Activated CD4-positive, CD25-positive, alpha-beta regulatory T cell treated with anti-CD3 and anti-CD28 coated beads, Interleukin-2, amount 50 U/mL, for 16 hours (primary cell): ENCODE measurements around the gene MYDGF.

Experiments
- DNase-seq: peaks from one replicate; pipeline ENCODE4 v3.0.0-alpha.2; 2020; ENCODE audit warnings: low read depth, low spot score

Gene MYDGF

DNA sequence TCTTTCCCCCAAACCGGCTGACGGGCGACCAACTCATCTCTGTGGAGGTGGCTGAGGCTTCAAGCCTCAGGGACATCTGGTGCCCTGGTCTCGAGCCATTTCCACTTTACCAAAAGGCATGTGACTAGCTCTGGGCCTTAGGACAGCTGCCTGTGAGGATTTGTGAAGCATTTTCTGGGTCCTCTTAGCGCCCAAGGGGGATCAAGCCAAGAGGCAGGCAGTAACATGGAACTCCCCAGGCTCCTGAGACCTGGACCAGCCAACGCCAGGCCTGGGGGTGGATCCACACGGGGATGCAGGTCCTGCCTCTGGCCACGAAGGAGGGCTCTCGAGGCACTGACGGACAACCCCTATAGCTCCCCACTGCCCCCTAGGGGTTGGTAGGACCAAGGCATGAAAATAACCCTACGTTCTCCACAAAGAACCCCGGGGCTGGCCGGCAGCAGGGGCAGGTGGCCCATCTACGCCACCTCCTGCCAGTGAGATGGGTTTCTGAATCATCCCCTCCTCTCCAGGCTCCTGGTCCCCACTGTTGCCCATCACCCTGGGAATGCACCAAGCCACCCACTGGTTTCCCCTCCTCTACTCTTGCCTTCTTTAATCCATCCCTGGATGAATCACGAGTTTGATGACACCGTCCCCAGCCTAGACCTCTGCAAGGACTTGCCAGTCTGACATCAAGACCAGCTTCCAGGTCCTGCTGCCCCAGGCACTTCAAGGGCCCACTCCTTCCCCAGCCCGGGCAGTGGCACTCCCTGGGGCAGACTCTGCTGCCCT is 7.0 kb upstream of the MYDGF start:
- DNase-seq = no peak

DNA sequence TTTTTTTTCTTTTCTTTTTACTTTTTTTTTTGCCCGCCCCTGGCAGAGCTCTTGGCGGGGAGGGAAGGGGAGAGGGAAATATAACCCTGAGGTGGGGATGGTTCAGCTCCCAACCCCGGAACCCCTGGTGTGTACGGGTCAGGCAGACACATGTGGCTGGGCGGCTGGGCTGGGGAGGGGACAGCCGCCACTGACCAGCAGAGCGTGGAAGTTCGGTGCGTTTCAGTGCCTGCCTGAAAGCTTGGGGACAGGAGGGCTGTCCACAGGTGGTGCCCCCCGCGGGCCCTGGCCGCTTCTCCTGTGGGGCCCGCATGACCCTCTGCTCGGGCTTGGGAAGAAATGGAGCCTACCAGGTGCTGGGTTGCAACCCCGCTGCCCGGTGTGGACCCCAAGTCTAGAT is 5.2 kb upstream of the MYDGF start:
- no peak for DNase-seq

DNA sequence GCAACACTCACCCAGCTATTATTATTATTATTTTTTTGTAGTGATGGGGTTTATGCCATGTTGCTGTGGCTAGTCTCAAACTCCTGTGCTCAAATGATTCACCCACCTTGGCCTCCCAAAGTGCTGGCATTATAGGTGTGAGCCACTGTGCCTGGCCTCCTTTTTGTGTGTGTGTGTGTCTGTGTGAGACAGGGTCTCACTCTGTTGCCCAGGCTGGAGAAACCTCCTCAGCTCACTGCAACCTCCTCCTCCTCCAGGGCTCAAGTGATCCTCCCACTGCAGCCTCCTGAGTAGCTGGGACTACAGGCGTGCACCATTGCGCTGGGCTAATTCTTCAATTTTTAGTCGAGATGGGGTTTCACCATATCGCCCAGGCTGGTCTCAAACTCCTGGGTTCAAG is 3.6 kb upstream of the MYDGF start:
- no peak for DNase-seq

DNA sequence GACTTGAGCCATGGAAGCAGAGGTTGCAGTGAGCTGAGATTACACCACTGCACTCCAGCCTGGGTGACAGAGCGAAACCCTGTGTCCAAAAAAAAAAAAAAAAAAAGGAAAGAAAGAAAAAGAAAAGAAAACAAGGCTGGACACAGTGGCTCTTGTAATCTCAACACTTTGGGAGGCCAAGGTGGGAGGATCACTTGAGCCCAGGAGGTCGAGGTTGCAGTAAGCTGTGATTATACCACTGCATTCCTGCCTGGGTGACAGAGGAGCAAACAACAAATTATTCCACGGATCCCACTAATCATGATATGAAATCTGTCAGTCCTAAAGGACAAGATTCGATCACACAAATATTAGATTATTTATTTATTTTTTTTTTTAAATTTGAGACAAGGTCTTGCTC is 3.1 kb upstream of the MYDGF start:
- DNase-seq = no peak

DNA sequence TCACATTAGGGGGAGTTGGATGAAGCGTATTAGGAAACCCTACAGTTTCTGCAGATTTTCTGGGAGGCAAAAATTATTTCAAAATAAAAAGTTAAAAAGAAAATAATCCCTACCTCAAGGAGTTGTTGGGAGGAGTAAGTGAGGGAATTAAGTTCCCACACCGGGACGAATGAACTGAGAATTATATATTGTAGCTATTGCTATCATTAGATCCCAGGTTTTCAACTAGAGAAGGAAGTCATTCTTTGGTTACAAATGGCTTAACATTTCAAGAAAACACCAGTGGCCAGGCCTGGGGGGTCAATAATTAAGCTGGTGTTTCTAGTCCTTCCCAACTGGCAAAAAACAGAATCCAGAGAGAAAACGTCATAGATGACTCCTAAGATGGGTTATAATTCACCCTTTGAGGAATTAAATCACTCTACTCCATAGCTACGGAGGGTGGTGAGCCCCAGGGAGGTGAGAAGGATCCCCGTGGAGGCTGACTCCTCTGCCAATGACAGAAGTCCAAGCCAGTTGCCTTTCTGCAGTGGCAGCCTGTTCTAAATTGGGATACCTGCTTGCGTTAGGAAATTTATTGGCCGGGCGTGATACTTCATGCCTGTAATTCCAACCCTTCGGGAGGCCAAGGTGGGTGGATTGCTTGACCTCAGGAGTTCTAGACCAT is 1.2 kb upstream of the MYDGF start:
- no peak for DNase-seq

DNA sequence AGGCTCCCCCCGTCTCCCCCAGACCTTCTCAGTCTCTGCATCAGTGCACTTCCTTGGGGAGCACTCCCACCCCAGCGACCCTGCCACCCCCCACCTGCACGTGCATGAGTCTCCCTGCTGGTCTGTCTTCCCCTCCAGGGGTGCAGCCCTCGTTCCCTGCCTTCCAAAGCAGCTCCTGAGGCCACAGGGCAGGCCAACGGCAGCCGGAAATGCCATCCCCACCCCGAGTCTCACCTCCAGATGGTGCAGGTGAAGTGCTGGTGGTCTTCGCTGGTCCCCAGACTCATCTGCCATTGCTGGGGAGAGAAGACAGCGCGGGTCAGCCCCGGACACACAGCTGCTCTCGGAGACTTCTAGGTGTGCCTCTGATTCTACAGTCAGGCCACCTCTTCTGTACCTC is 5.5 kb downstream of the MYDGF start:
- DNase-seq = no peak

DNA sequence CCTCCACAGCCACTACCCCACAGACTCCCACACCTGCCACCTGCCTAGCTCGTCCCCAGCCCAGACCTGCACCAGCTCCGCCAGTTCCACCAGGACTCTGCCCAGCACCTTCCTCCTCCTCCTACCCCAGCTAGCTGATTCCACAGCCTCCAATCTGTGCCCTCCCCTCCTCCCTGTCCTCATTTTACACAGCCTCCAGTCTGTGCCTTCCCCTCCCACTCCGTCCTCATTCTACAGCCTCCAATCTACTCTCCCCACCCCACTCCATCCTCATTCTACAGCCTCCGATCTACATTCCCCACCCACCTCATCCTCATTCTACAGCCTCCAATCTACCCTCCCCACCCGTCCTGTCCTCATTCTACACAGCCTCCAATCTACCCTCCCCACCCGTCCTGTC is 7.3 kb downstream of the MYDGF start:
- no peak for DNase-seq

DNA sequence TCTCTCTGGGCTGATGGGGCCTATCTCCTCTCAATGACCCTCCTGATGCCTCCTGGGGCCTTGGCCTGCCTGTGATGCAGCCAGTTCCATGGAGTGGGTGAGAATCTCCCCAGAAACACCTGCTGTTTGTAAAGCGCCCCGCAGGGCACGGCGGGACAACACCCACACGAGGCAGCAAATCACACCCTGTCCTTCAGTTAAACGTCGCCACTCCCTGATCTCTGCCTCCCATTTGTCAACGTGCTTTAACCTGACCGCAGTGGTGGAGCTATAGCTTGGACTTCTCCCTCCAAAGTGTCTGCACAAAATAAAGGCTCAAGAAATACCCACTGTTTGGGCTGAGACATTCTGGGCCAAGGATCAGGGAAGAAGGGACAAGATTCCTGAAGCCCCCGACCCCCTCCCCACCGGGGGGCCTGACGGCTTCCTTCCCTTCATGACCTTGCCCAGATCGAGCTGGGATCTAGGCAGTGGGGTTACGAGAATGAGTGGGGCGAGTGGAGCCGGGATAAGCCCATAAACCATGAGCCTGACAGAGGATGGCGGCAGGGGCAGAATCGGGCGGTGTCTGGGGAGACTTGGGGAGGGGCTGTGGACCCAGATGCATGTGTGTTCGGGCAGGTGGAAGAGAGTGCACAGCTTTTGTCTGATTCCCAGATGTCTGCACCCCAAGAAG is 8.0 kb downstream of the MYDGF start:
- DNase-seq = no peak

DNA sequence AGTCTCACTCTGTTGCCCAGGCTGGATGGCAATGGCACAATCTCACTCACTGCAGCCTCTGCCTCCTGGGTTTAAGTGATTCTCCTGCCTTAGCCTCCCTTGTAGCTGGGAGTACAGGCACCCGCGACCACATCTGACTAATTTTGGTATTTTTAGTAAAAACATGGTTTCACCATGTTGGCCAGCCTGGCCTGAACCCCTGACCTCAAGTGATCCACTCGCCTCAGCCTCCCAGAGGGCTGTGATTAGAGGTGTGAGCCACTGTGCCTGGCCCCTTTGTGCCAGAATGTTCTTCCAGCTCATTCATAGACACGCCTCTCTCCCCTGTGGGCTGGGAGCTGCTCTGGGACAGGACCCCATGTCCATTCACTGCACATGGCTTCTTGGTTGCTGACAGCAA is 9.1 kb downstream of the MYDGF start:
- no peak for DNase-seq

DNA sequence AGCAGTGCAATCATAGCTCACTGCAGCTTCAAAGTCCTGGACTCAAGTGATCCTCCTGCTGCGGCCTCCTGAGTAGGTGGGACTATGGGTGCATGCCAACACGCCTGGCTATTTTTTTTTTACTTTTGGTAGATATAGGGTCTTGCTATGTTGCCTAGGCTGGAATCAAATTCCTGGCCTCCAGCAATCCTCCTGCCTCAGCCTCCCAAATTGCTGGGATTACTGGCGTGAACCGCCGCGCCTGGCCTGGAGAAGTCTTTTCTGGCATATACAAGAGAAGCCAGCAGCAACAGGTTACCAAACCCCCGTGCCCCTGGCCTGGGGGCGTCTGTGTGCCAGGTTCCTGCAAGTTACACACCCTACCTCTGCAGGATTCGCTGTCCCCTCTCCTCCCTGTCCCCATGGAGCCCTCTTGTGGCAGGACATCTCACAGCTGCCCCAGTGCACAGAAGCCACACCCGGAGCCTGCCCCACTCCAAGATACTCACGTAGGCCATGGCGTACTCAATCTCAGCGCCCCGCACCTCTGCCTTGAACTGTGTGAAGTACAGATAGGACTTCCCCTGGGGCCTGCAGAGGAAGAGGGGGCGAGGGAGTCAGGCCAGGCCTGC is 9.9 kb downstream of the MYDGF start:
- no peak for DNase-seq

DNA sequence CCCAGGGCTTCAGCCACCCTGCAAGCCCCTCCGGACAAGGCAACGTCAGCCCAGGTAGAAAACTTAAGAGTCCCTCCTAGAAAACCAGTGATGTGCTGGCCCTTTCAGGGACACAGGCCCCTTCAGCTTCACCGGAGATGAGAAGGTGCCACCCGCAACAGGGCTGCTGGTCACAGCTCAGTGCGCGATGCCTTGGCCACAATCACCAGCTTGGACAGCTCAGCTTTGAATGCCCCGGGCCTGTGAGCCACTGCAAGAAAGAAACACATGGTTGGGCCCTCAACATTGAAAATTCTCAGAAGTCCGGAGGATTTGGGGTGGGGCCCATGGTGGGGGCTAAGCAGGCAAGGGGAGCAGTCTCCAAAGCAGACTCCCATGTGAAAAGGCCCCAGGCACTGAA is 12.3 kb downstream of the MYDGF start:
- DNase-seq = no peak

DNA sequence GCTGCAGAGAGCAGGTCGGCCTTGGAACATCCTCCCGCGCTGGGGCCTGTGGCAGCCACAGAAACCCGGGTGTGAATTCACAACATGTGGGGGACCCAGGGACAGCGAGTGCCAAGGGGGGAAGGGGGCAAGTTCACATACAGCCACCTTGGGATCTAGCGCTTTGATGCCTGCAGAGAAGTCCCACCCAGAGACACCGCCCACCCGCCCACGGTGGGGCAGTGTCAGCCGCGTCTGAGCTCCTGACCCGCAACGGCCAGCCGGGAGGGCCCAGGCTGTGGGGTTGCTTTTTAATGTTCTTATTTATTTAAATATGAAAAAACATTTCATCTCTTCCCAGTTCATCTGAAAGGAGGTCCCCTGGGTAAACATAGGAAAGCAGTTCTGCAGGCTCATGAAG is 12.9 kb downstream of the MYDGF start:
- DNase-seq = no peak

DNA sequence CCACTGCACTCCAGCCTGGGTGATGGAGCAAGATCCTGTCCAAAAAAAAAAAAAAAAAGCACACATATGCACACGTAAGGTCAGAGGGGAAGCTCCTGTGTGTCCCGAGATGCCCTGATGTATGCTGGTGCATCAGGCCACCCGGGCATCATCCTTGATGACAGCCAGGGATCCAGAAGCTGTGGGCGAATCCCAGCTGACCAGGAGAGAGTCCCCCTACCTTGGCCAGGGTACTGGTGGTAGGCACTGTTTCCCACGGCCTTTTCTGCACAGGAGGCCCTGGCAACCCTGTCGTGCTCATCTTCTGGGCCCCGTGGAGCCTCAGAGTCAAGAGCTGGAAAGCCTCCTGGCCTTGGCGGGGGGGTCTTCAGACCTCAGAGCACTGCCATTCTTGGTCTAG is 14.0 kb downstream of the MYDGF start:
- DNase-seq = no peak

DNA sequence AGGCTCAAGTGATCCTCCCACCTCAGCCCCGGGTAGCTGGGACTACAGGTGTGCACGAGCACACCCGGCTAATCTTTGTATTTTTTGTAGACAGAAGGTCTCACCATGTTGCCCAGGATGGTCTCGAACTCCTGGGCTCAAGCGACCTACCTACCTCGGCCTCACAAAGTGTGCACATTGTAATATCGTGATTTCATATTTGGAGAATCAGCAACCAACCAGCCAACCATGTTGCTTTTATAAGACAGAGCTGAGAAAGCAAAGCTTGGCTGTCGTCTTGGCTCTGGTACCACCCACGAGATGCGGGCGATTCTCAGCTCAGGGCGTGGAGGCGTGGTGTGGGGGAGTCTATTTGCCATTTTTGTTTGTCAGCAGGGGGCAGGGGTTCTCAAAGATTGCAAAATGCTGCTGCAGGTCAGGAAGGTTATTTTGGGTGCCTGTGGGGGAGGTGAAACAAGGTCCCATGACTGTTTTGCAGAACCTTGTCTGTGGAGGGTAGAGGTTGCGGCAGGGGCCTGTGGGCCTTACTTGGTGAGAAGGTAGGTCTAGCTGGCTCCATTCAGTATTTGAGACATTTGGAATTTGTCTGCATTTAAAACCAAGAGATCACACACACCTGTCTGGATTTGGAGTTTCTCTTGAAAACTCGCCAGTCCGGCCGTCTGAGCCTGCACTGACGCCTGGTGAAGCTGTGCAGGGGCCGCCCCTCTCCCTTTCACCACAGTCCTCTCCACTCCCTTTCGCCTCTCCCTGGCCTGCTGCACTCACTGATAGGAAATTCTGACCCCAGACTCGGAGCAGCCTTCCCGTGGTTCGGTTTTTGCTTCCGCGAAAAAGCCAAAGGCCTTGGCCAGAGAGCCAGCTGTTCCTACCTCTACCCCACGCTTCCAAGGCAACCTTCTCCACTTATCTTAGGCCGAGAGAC is 15.4 kb downstream of the MYDGF start:
- no peak for DNase-seq

DNA sequence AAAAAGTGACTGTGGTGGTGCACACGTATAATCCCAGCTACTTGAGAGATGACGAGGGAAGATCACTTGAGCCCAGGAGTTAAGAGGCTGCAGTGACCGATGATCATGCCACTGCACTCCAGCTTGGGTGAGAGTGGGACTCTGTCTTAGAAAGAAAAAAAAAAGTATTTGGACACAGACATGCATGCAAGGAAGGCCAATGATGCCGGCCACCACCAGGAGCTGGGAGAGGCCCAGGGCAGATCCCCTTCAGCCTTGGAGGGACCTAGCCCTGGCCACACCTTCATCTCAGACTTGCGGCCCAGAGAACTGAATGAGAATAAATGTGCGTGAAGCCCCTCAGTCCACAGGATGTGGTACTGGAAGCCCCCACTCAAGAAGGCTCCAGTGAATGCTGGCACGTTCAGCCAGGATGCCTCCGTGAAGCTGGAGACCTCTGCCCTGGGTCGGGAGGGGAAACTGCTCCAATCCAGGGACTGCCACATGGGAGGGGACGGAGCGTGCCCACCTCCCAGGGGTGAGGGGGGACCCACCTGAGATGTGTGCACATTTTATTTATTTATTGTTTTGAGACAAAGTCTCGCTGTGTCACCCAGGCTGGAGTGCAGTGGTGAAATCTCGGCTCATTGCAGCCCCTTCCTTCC is 16.2 kb downstream of the MYDGF start:
- no peak for DNase-seq

DNA sequence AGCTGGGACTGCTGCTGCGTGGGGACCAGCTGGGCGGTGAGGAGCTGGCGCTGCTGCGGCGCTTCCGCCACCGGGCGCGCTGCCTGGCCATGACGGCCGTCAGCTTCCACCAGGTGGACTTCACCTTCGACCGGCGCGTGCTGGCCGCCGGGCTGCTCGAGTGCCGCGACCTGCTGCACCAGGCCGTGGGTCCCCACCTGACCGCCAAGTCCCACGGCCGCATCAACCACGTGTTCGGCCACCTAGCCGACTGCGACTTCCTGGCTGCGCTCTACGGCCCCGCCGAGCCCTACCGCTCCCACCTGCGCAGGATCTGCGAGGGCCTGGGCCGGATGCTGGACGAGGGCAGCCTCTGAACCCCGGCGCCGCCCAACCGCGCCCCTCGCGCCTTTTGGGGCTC is 18.1 kb downstream of the MYDGF start:
- no peak for DNase-seq

DNA sequence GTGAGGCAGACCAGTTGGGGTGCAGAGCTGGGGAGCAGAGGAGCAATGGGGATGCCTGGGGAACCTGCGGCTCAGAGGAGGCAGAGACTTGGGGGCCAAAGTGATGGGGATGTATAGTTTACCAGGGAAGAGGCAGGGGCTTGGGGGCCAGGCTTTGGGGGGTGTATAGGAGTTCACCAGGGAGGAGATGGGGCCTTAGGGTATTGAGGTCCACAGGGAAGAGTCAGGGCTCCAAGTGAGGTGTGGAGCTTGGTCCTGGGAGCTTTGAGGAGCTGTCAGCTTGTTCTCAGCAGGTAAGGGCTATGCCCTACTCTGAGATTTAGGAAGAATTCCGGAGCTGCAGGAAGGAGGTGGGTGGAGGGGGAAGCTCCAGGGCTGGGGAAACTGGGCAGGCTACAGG is 20.0 kb downstream of the MYDGF start:
- DNase-seq = no peak

DNA sequence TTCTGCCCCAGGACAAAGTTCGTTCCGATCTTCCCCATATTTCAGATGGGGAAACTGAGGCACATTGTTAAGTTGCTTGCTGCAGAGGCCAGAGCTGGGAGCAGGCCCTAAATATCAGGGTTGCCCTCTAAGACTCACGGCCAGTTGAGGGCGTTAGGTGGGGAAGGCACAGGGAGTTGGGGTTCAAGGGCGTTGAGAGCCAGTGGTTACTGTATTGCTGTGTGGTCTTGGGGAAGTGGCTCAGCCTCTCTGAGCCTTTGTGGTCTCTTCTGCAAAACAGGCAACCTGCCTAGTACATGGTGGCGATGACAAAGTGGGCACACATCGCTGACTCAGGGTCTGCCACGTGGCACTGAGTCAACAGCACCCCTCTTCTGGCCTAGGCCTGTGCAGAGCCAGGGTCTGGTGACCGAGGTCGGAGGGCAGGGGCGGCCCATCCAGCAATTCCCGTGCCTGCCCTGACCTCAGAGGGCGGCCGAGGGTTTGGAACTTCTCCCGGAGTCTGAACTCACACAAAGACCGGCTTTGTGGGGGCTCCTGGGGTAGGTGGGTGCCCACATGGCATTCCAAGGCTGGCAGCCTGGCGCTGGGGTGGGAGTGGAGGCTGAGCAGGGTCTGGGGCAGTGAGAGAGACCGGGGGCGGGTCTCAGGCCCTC is 20.6 kb downstream of the MYDGF start:
- no peak for DNase-seq

DNA sequence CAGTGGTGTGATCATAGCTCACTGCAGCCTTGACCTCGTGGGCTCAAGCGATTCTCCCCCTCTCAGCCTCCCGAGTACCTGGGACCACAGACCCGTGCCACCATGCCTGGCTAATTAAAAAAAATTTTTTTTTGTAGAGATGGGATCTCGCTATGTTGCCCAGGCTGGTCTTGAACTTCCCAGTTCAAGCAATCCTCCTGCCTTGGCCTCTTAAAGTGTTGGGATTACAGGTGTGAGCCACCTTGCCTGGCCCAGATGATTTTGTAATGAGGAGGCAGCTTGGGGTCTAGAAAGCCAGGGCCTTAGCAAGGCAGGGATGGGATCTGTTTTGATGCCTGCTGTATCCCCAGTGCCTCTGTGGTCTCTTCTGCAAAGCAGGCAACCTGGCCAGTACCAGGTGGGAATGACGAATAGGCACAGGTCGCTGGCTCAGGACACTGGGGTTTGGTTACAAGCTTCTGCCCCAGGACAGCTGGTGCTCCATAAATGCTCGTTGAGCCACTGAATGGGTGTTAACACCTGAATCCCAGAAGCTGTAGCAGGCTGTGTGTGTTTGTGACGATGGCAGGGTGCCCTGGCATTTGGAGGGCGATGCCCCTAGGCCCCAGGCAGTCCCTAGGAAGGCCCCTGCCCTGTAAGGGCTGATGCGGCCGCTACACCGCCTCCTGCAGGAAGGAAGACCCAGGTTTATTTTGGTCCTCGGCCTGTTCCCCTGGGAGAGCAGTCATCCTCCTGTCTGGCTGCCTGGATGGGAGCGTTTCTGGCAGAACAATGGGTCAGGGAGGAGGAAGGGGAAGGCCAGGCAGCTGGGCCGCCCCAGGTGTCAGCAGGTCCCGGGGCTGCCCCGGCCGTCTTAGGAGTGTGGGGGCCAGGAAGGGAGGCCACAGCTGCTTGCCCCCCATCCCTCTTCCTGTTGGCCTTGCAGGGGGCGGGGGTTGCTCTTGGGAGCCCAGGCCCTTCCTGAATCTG is 22.2 kb downstream of the MYDGF start:
- no peak for DNase-seq
